ENCODE data around the gene SLC9A6. TPM values are rescaled to one million over a fixed set of nuclear protein-coding genes. Genes with fewer than 3 reads are reported as not detected.
A peak's percentile ranks its signal among the peaks of the same experiment; 100 is the strongest.

The SLC9A6 gene
- total and polyA plus RNA-seq, 4 donors, result 7.0 to 17.2 (median 15.7) TPM

DNA sequence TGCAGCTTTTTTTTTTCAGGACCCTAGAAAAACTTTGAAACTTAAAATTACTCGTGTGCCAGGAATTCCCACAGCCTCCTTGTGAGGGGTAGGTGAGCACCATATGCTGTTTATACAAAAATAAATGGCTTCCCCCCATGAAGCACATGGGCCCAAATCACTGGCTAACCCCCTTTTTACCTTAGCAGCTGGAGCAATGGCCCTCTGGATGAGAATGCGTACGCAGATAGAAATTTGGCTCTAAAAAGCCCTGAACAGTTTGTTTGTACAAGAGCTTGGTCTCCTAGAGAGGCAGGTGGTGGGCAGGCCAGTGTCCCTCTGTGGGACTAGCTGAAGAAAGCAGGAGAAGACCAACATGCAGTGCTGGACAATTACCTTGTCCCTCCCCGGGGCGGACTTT, 76.5 kb downstream of the SLC9A6 start:
- Histone ChIP-seq H3K27me3 (ENCODE audit: control insufficient read depth in 1 of 2, insufficient read depth in 2 of 2, low read length in 1 of 2) (no peaks in the 10 kb centered on the region), H3K4me1 (ENCODE audit: control insufficient read depth in 1 of 2, insufficient read depth in 2 of 2, low read length in 2 of 2) (no peaks in the 10 kb centered on the region), H3K27ac (ENCODE audit: low read depth in 1 of 2, low read length in 2 of 2) (peak overlapping the region in 1 of 2 donors; percentile 32), H3K4me3 (ENCODE audit: low read length in 2 of 2) (no peak overlapping the region), H3K36me3 (ENCODE audit: control insufficient read depth in 1 of 2, insufficient read depth in 2 of 2, low read length in 1 of 2) (no peaks in the 10 kb centered on the region), H3K9me3 (ENCODE audit: control insufficient read depth, low read length) (no peaks in the 10 kb centered on the region)
- WGBS, 2 donors, result 74 to 79% methylated on average over 5 of the region's 5 CpGs
- DNase-seq, result no peak
- intact Hi-C loops (cut with DNase I), result no loop called here
- ATAC-seq (ENCODE audit: low FRiP score), result no peak

DNA sequence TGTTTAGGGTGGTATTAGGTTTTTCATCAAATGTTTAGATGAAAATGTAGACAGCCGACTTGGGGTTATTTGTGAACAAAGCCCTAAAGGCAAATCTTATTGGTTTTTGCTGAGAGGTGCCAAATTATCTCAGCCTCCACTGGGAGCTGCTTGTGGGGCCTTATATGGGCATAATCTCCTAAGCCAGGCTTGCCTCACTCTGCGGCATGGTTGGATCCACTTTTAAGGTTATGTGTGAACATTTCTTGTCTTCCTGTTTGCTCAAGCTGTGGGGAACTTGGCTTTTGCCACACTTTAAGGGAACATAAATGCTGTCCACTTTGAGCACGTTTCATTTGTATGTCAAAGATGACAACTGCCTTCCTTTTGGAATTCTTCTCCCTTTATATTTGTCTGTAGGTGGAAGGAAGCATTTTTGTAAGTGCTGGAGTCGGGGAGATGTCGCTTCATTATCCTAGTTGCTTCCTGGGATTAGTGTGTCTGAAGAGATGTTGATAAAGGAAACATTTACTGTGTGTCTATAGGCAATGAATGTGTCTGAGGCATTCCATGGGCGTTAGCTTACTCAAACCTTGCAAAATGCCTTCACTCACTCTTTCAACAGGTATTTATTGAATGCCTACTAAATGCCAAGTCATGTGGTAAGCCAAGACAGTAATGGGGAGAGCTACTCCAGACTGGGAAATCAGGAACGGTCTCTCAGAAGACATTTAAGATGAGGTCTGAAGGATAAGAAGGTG, 78.3 kb downstream of the SLC9A6 start:
- intact Hi-C loops (cut with DNase I), result no loop called here
- ATAC-seq (ENCODE audit: low FRiP score) (peak; percentile 67), DNase-seq (peak in 1 of 2 donors; percentile 56)
- peak overlapping the region; percentile 39 to 94 for H3K27ac ChIP-seq (ENCODE audit: low read depth in 1 of 2, low read length in 2 of 2)
- H3K36me3 ChIP-seq (ENCODE audit: control insufficient read depth in 1 of 2, insufficient read depth in 2 of 2, low read length in 1 of 2), result no peaks in the 10 kb centered on the region
- no peaks in the 10 kb centered on the region for H3K9me3 ChIP-seq (ENCODE audit: control insufficient read depth, low read length)
- no peaks in the 10 kb centered on the region for H3K4me1 ChIP-seq (ENCODE audit: control insufficient read depth in 1 of 2, insufficient read depth in 2 of 2, low read length in 2 of 2)
- no peaks in the 10 kb centered on the region for H3K27me3 ChIP-seq (ENCODE audit: control insufficient read depth in 1 of 2, insufficient read depth in 2 of 2, low read length in 1 of 2)
- WGBS, 2 donors, result 18 to 34% methylated on average over 7 of the region's 7 CpGs
- no peak overlapping the region for H3K4me3 ChIP-seq (ENCODE audit: low read length in 2 of 2)

DNA sequence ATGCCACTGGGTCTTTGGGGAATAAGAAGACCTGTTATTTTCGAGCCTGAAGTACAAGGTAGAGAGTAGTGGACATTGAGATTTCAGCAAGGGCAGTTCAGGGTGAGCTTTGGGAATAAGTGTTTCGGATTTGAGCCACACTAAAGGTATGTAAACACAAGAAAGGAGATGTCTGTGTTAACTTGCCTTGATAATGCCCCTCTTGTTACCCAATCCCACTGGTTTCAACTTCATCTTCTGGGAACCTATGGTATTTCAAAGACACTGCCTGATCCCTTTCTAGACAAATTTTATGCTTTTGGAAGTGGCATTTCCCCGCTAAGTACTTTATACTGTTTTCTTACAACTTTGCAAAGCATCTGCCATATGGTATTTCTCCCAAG, 79.4 kb downstream of the SLC9A6 start:
- H3K36me3 ChIP-seq (ENCODE audit: control insufficient read depth in 1 of 2, insufficient read depth in 2 of 2, low read length in 1 of 2), result no peaks in the 10 kb centered on the region
- no peaks in the 10 kb centered on the region for H3K4me1 ChIP-seq (ENCODE audit: control insufficient read depth in 1 of 2, insufficient read depth in 2 of 2, low read length in 2 of 2)
- ATAC-seq (ENCODE audit: low FRiP score) (no peak), DNase-seq (no peak)
- H3K27ac ChIP-seq (ENCODE audit: low read depth in 1 of 2, low read length in 2 of 2), result peak overlapping the region in 1 of 2 donors; percentile 76
- no peak overlapping the region for H3K4me3 ChIP-seq (ENCODE audit: low read length in 2 of 2)
- 48 to 60% methylated on average over 3 of the region's 3 CpGs for WGBS, 2 donors
- no peaks in the 10 kb centered on the region for H3K27me3 ChIP-seq (ENCODE audit: control insufficient read depth in 1 of 2, insufficient read depth in 2 of 2, low read length in 1 of 2)
- intact Hi-C loops (cut with DNase I), result loop anchor here in 1 of 2 donors (5.0 kb wide), 1 partner anchor 53 kb away; no protein-coding TSS in a partner anchor
- no peaks in the 10 kb centered on the region for H3K9me3 ChIP-seq (ENCODE audit: control insufficient read depth, low read length)

DNA sequence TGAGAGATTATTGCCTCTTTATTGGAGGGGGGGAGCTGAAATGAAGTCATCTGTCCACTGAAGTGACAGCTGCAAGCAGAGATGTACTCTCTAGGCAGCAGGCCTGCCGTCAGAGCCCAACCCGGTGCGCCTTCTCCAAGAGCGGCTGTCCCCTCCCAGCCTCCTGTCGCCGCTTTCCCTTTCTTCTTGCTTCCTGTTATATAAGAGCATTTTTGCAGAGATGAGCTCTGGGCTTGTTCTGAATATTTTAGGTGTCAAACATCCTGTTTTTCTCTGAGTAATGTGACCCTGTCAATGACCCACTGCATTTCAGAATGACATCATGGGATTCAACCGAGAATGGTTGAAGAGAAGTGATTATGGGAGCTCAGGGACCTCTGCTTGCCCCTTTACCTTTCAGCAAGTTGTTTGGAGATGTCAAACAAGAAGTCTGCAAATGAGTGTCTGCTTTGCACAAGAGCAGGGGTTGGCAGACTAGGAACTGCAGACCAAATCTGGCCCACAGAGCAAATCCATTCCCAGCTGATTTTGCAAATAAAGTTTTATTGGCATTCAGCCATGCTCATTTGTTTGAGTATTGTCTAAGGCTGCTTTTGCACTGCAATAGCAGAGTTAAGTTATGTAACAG, 79.9 kb downstream of the SLC9A6 start:
- peak overlapping the region in 1 of 2 donors; percentile 42 for H3K27ac ChIP-seq (ENCODE audit: low read depth in 1 of 2, low read length in 2 of 2)
- DNase-seq (peak in 1 of 2 donors; percentile 60), ATAC-seq (ENCODE audit: low FRiP score) (peak; percentile 35)
- no peaks in the 10 kb centered on the region for H3K27me3 ChIP-seq (ENCODE audit: control insufficient read depth in 1 of 2, insufficient read depth in 2 of 2, low read length in 1 of 2)
- H3K4me3 ChIP-seq (ENCODE audit: low read length in 2 of 2), result no peak overlapping the region
- intact Hi-C loops (cut with DNase I), result loop anchor here in 1 of 2 donors (5.0 kb wide), 1 partner anchor 52 kb away; no protein-coding TSS in a partner anchor
- H3K36me3 ChIP-seq (ENCODE audit: control insufficient read depth in 1 of 2, insufficient read depth in 2 of 2, low read length in 1 of 2), result no peaks in the 10 kb centered on the region
- H3K9me3 ChIP-seq (ENCODE audit: control insufficient read depth, low read length), result no peaks in the 10 kb centered on the region
- WGBS, 2 donors, result 52 to 64% methylated on average over 7 of the region's 7 CpGs
- no peaks in the 10 kb centered on the region for H3K4me1 ChIP-seq (ENCODE audit: control insufficient read depth in 1 of 2, insufficient read depth in 2 of 2, low read length in 2 of 2)

DNA sequence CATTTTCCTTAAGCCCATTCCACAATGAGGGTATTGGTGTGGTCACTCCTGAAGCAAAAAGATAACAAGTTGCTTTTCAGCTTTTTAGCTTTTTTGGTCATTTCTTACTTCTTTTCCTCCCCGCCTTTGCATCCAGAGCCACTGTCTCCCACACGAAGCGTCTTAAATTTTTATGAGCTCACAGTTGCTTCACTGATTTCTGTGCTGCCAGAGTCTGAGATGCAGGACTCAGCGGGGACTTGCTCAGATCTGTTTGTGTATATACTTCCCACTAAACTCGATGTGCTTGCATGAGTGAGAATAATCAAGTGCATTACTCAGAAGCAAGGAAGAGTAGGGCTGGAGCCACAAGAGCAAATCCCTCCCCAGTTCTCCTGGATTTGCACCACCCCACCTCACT, 81.9 kb downstream of the SLC9A6 start:
- WGBS, 2 donors, result 48 to 58% methylated on average over 5 of the region's 5 CpGs
- Histone ChIP-seq H3K9me3 (ENCODE audit: control insufficient read depth, low read length) (no peaks in the 10 kb centered on the region), H3K27ac (ENCODE audit: low read depth in 1 of 2, low read length in 2 of 2) (no peak overlapping the region), H3K36me3 (ENCODE audit: control insufficient read depth in 1 of 2, insufficient read depth in 2 of 2, low read length in 1 of 2) (no peaks in the 10 kb centered on the region), H3K27me3 (ENCODE audit: control insufficient read depth in 1 of 2, insufficient read depth in 2 of 2, low read length in 1 of 2) (no peaks in the 10 kb centered on the region), H3K4me3 (ENCODE audit: low read length in 2 of 2) (no peak overlapping the region), H3K4me1 (ENCODE audit: control insufficient read depth in 1 of 2, insufficient read depth in 2 of 2, low read length in 2 of 2) (no peaks in the 10 kb centered on the region)
- intact Hi-C loops (cut with DNase I), result loop anchor here in 1 of 2 donors (5.0 kb wide), 1 partner anchor 50 kb away; no protein-coding TSS in a partner anchor
- ATAC-seq (ENCODE audit: low FRiP score), result no peak
- DNase-seq, result no peak

DNA sequence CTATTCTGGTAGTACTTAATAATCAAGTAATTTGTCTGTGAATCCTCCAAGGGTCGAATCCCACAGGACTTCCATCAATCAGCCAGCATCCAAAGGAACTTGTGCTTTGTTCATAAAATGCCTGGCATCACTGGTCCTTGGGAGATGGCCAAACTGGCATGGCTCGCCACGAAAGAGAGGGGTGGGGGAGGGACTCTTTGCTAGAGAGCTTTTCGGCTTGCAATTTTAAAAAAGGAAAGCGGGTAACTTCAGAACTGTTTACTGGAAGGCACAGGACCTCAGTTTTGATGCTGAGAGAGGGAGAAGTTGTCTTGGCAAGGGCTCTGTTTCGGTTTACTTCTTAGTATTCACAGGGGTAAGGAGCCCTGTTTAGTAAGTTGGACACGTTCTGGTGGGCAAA, 82.7 kb downstream of the SLC9A6 start:
- 7 to 15% methylated on average over 7 of the region's 7 CpGs for WGBS, 2 donors
- H3K36me3 ChIP-seq (ENCODE audit: control insufficient read depth in 1 of 2, insufficient read depth in 2 of 2, low read length in 1 of 2), result no peaks in the 10 kb centered on the region
- H3K4me1 ChIP-seq (ENCODE audit: control insufficient read depth in 1 of 2, insufficient read depth in 2 of 2, low read length in 2 of 2), result no peaks in the 10 kb centered on the region
- peak in 1 of 2 donors; percentile 79 for DNase-seq
- no peak for ATAC-seq (ENCODE audit: low FRiP score)
- no peaks in the 10 kb centered on the region for H3K27me3 ChIP-seq (ENCODE audit: control insufficient read depth in 1 of 2, insufficient read depth in 2 of 2, low read length in 1 of 2)
- H3K4me3 ChIP-seq (ENCODE audit: low read length in 2 of 2), result no peak overlapping the region
- intact Hi-C loops (cut with DNase I), result loop anchor here in 1 of 2 donors (5.0 kb wide), 1 partner anchor 49 kb away; no protein-coding TSS in a partner anchor
- peak overlapping the region in 1 of 2 donors; percentile 12 for H3K27ac ChIP-seq (ENCODE audit: low read depth in 1 of 2, low read length in 2 of 2)
- no peaks in the 10 kb centered on the region for H3K9me3 ChIP-seq (ENCODE audit: control insufficient read depth, low read length)

DNA sequence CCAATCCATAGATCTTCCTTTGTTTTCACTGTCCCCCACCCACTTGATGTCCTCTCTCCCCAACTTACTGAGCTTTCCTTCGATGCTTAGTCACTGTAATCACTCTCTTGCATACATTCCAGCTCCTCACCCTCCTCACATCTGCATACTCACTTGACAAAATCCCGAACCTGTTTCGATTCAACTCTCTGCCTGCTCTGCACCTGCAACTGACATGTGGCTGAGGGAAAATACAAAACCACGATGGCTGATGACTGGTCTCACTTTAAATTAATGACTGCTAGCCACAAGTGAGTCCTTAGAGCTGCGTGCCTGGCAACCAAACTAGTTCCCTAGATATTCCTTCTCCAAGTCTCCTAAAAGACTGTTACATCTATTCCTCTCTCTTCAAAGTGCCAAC, 91.7 kb downstream of the SLC9A6 start:
- Histone ChIP-seq H3K9me3 (ENCODE audit: control insufficient read depth, low read length) (no peaks in the 10 kb centered on the region), H3K4me1 (ENCODE audit: control insufficient read depth in 1 of 2, insufficient read depth in 2 of 2, low read length in 2 of 2) (no peaks in the 10 kb centered on the region), H3K36me3 (ENCODE audit: control insufficient read depth in 1 of 2, insufficient read depth in 2 of 2, low read length in 1 of 2) (no peaks in the 10 kb centered on the region), H3K4me3 (ENCODE audit: low read length in 2 of 2) (no peak overlapping the region), H3K27me3 (ENCODE audit: control insufficient read depth in 1 of 2, insufficient read depth in 2 of 2, low read length in 1 of 2) (no peaks in the 10 kb centered on the region), H3K27ac (ENCODE audit: low read depth in 1 of 2, low read length in 2 of 2) (no peak overlapping the region)
- 65 to 80% methylated on average over 5 of the region's 5 CpGs for WGBS, 2 donors
- intact Hi-C loops (cut with DNase I), result no loop called here
- no peak for DNase-seq
- ATAC-seq (ENCODE audit: low FRiP score), result no peak

DNA sequence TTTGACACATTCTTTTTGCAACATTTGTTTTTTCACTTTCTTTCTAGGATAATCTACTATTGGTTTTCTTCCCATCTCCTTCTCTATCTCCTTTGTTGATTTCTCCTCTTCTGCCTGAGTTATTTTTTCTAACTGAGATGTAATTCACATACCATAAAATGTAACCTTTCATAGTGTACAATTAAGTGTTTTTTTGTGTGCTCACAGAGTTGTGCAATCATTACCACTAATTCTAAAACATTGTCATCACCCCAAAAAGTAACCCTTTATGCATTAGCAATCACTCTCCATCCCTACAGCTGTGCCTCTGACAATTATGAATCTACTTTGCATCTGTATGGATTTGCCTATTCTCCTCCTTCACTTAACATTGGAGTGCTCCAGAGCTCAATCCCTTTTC, 95.5 kb downstream of the SLC9A6 start:
- Histone ChIP-seq H3K4me1 (ENCODE audit: control insufficient read depth in 1 of 2, insufficient read depth in 2 of 2, low read length in 2 of 2) (no peaks in the 10 kb centered on the region), H3K27ac (ENCODE audit: low read depth in 1 of 2, low read length in 2 of 2) (no peak overlapping the region), H3K27me3 (ENCODE audit: control insufficient read depth in 1 of 2, insufficient read depth in 2 of 2, low read length in 1 of 2) (no peaks in the 10 kb centered on the region), H3K9me3 (ENCODE audit: control insufficient read depth, low read length) (no peaks in the 10 kb centered on the region), H3K4me3 (ENCODE audit: low read length in 2 of 2) (no peak overlapping the region), H3K36me3 (ENCODE audit: control insufficient read depth in 1 of 2, insufficient read depth in 2 of 2, low read length in 1 of 2) (no peaks in the 10 kb centered on the region)
- no peak for DNase-seq
- intact Hi-C loops (cut with DNase I), result no loop called here
- ATAC-seq (ENCODE audit: low FRiP score), result no peak

DNA sequence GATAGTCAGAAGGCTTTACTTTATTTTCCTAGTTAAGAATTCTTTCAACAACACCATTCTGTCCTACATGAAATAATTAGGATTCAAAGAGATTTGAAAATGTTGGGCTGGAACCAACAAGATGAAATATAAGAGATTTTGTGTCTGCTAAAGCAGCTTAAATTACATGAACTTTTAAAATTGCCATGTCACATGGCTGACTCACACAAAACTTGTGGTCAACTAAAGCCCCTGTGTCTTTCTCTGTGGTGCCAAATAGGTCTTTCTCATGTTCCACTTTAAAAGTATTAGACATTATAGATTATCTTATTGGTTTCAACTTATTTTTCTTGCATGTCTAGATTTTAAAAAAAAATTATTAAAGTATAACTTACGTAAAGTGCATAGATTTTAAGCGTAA, 101.3 kb downstream of the SLC9A6 start:
- H3K36me3 ChIP-seq (ENCODE audit: control insufficient read depth in 1 of 2, insufficient read depth in 2 of 2, low read length in 1 of 2), result no peaks in the 10 kb centered on the region
- WGBS, 2 donors, result 81 to 96% methylated on average over 2 of the region's 2 CpGs
- DNase-seq, result no peak
- no peaks in the 10 kb centered on the region for H3K27me3 ChIP-seq (ENCODE audit: control insufficient read depth in 1 of 2, insufficient read depth in 2 of 2, low read length in 1 of 2)
- no peak for ATAC-seq (ENCODE audit: low FRiP score)
- intact Hi-C loops (cut with DNase I), result no loop called here
- no peaks in the 10 kb centered on the region for H3K4me1 ChIP-seq (ENCODE audit: control insufficient read depth in 1 of 2, insufficient read depth in 2 of 2, low read length in 2 of 2)
- no peaks in the 10 kb centered on the region for H3K9me3 ChIP-seq (ENCODE audit: control insufficient read depth, low read length)
- no peak overlapping the region for H3K27ac ChIP-seq (ENCODE audit: low read depth in 1 of 2, low read length in 2 of 2)
- H3K4me3 ChIP-seq (ENCODE audit: low read length in 2 of 2), result no peak overlapping the region
